Tibial artery (tissue), 4 donors: Measurements from ENCODE around the gene PNPLA1.

Experiments used
- DNase-seq, 2 donors: peaks; one replicate each; pipeline ENCODE4 v3.0.0-alpha.2; 2019
- H3K27ac ChIP-seq, 2 donors: fragments of 200-600 bp; sonication (generic) in 1 of 2; 1 replicate in 1 of 2; 2 replicates in 1 of 2; pipeline ENCODE4 v1.5.1; 2018 to 2019; ENCODE audit warnings: mild to moderate bottlenecking in 1 of 2
- H3K27me3 ChIP-seq, 2 donors: fragments of 200-600 bp; sonication (generic) in 1 of 2; one replicate each; pipeline versions ENCODE4 v1.5.1 to v1.6.0; 2016 to 2019
- H3K36me3 ChIP-seq, 3 donors: fragments of 200-600 bp; sonication (generic) in 2 of 3; one replicate each; pipeline ENCODE4 v1.5.1; 2016 to 2019; ENCODE audit warnings: mild to moderate bottlenecking in 2 of 3
- H3K4me1 ChIP-seq, 4 donors: fragments of 200-600 bp; sonication (generic) in 2 of 4; 1 replicate in 3 of 4; 2 replicates in 1 of 4; pipeline ENCODE4 v1.5.1; 2016 to 2019
- H3K4me3 ChIP-seq, 2 donors: fragments of 200-600 bp; sonication (generic) in 1 of 2; 1 replicate in 1 of 2; 2 replicates in 1 of 2; pipeline ENCODE4 v1.5.1; 2018 to 2019; ENCODE audit warnings: mild to moderate bottlenecking in 2 of 2
- H3K9me3 ChIP-seq, 3 donors: fragments of 200-600 bp; sonication (generic) in 1 of 3; one replicate each; pipeline ENCODE4 v1.5.1; 2016 to 2019
- CTCF ChIP-seq, 2 experiments: fragments of 200-600 bp in 1 of 2; fragments of 450-650 bp in 1 of 2; IDR thresholded peaks; one replicate each; pipeline ENCODE4 v1.5.1; 2017 to 2019; ENCODE audit warnings: antibody characterized with exemption in 2 of 2, mild to moderate bottlenecking in 1 of 2, moderate library complexity in 1 of 2
- intact Hi-C: fragments of 100-400 bp; cut with DNase I; formaldehyde crosslinking; loops from one replicate; pipeline ENCODE4 v1.15.0; 2023; ENCODE audit warnings: low total_unique reads

PNPLA1 gene

GRCh38 chr6:36242626-36243025 lies 27.2 kb upstream of the PNPLA1 start:
- no peak for DNase-seq
- H3K4me3 ChIP-seq, result no peak overlapping the region
- no peaks in the 10 kb centered on the region for H3K36me3 ChIP-seq
- intact Hi-C loops, result no loop called here
- no peaks in the 10 kb centered on the region for H3K27me3 ChIP-seq
- no peaks in the 10 kb centered on the region for H3K4me1 ChIP-seq
- no peaks in the 10 kb centered on the region for H3K9me3 ChIP-seq
- TF ChIP-seq CTCF (IDR thresholded peaks at IDR 0.05), result no peak
- H3K27ac ChIP-seq, result no peak overlapping the region

GRCh38 chr6:36243562-36244212 lies 26.2 kb upstream of the PNPLA1 start:
- intact Hi-C loops, result no loop called here
- Histone ChIP-seq H3K9me3 (no peaks in the 10 kb centered on the region), H3K4me3 (no peak overlapping the region), H3K27ac (no peak overlapping the region), H3K27me3 (no peaks in the 10 kb centered on the region), H3K4me1 (peaks cover 0 to 4% (median 0%) of the 10 kb centered on the region in 4 donors), H3K36me3 (no peaks in the 10 kb centered on the region)
- no peak for DNase-seq
- TF ChIP-seq CTCF (IDR thresholded peaks at IDR 0.05), result no peak

GRCh38 chr6:36244641-36245280 lies 25.1 kb upstream of the PNPLA1 start:
- Histone ChIP-seq H3K9me3 (no peaks in the 10 kb centered on the region), H3K27me3 (no peaks in the 10 kb centered on the region), H3K27ac (no peak overlapping the region), H3K4me1 (peaks cover 0 to 12% (median 0%) of the 10 kb centered on the region in 4 donors), H3K4me3 (no peak overlapping the region), H3K36me3 (no peaks in the 10 kb centered on the region)
- TF ChIP-seq CTCF (IDR thresholded peaks at IDR 0.05), result no peak
- DNase-seq, result no peak
- intact Hi-C loops, result no loop called here

DNA sequence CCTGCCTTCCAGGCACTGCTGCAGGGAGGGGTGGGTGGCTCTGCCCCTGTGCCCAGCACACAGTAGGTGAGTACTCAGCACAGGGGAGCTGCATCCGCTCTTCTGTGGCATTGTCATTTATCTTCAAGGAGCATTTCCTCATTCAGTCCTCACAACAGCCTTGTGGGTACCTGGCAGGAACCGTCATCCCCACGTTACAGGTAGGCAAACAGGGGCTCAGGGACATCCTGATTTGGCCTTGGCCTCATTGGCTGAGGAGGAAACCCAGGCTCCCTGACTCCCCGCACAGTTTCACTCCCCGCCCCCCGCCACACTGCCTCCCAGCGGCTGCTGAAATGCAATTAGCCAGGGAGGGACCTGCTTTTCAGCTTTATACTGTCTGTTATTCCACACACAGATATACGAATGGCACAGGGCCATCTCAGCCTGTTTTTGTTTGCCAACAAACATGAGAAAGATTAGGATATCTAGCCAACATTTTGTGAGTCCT lies 24.2 kb upstream of the PNPLA1 start:
- Histone ChIP-seq H3K36me3 (no peaks in the 10 kb centered on the region), H3K27ac (no peak overlapping the region), H3K27me3 (no peaks in the 10 kb centered on the region), H3K9me3 (no peaks in the 10 kb centered on the region), H3K4me3 (no peak overlapping the region), H3K4me1 (peaks cover 0 to 12% (median 0%) of the 10 kb centered on the region in 4 donors)
- no peak for TF ChIP-seq CTCF (IDR thresholded peaks at IDR 0.05)
- intact Hi-C loops, result no loop called here
- DNase-seq, result no peak

DNA sequence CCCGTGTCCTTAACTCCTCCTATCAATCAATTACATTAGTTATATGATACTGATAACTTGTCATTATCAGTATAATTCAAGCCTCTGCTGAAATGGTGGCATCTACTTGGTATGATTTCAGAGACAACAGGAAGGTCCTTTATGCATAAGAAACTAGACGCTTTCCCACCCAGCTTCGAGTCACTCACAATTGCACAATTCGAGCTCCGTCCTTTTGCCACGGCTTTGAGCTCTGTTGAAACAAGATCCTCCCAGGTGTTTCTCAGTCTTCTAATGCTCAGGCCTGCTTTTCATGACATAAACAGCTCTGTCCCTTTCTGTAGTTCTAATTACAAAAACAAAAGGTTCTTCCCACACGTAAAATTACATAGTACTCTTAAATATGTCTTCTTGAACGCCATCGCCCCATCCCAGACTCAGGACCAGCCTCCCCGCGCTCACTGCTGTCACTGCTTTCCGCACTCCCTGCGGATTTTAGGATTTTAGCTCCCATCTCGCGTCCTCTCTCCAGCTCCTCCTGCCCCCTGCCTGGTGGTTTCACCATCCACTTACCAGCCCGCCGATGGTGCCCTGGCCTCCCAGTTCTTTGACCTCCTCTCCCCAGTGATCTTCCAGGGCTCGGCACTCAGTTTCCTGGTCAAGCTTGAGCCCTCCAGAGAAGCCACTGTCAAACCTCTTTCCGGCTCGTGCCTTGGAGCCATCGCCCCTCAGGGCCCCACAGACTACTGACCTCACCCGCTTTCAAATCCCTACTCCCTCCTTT lies 23.2 kb upstream of the PNPLA1 start:
- no peak for TF ChIP-seq CTCF (IDR thresholded peaks at IDR 0.05)
- Histone ChIP-seq H3K36me3 (no peaks in the 10 kb centered on the region), H3K9me3 (no peaks in the 10 kb centered on the region), H3K4me1 (peaks cover 0 to 12% (median 0%) of the 10 kb centered on the region in 4 donors), H3K27ac (no peak overlapping the region), H3K4me3 (no peak overlapping the region), H3K27me3 (no peaks in the 10 kb centered on the region)
- no peak for DNase-seq
- intact Hi-C loops, result no loop called here
